Measurements from ENCODE around the gene LAT.

DNA sequence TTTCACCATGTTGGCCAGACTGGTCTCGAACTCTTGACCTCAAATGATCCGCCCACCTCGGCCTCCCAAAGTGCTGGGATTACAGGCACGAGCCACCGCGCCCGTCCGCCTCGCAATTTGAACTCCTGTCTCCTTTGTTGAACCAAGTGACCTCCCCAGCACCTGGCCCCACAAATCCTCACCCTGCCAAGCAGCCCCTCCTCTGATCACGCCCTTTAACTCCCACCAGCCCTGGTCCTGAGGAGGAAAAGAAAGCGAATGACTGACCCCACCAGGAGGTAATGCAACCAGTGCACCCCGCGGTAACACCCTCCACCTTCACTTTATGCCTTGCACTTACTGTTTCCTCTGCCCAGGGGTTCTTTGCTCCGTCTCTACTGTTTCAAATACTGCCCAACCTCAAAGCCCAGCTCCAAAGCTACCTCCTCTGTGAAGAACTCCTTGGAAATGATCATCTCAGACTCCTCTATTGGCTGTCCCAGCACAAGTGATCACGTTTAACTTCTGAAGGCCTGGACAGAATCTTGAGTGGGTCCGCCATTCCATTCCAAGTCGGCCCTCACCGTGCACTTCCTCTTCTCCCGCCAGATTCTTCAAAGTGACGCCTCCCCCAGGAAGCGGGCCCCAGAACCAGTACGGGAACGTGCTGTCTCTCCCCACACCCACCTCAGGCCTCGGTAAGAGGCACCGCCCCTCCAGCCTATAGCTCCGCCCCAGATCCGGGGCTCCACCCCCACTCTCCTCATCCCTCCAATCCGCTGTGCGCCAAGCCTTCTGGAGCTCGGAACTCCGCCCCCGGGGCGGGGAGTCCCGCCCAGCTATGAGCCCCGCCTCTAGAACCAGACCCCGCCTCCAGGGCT is 48.7 kb upstream of the LAT start:
- TF ChIP-seq, protein P1, sequence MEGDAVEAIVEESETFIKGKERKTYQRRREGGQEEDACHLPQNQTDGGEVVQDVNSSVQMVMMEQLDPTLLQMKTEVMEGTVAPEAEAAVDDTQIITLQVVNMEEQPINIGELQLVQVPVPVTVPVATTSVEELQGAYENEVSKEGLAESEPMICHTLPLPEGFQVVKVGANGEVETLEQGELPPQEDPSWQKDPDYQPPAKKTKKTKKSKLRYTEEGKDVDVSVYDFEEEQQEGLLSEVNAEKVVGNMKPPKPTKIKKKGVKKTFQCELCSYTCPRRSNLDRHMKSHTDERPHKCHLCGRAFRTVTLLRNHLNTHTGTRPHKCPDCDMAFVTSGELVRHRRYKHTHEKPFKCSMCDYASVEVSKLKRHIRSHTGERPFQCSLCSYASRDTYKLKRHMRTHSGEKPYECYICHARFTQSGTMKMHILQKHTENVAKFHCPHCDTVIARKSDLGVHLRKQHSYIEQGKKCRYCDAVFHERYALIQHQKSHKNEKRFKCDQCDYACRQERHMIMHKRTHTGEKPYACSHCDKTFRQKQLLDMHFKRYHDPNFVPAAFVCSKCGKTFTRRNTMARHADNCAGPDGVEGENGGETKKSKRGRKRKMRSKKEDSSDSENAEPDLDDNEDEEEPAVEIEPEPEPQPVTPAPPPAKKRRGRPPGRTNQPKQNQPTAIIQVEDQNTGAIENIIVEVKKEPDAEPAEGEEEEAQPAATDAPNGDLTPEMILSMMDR (IDR thresholded peaks at IDR 0.05 in 2 of 3, conservative IDR thresholded peaks at IDR 0.05 in 1 of 3; ENCODE audit: borderline replicate concordance in 1 of 3, insufficient read depth in 1 of 3, low read depth in 2 of 3, low read length in 2 of 3) = no peak
- TF ChIP-seq JUND (IDR thresholded peaks at IDR 0.05) = no peak
- no peak for TF ChIP-seq SP1 (IDR thresholded peaks at IDR 0.05; ENCODE audit: low read depth)
- TF ChIP-seq FOSL1 (IDR thresholded peaks at IDR 0.05; ENCODE audit: low read depth) = no peak
- TF ChIP-seq EZH2phosphoT487 (IDR thresholded peaks at IDR 0.05; ENCODE audit: borderline replicate concordance) = no peak

All from HCT116 (cell line).